HG03520 (cell line): ENCODE results near the gene TMEM39A.

Experiments used
- ATAC-seq: cut with Tn5 transposase; IDR thresholded peaks from one replicate; pipeline ENCODE4 v1.9.1; 2021; ENCODE audit warnings: mild to moderate bottlenecking, moderate library complexity; ENCODE audit not compliant: unreplicated experiment

The TMEM39A gene

DNA sequence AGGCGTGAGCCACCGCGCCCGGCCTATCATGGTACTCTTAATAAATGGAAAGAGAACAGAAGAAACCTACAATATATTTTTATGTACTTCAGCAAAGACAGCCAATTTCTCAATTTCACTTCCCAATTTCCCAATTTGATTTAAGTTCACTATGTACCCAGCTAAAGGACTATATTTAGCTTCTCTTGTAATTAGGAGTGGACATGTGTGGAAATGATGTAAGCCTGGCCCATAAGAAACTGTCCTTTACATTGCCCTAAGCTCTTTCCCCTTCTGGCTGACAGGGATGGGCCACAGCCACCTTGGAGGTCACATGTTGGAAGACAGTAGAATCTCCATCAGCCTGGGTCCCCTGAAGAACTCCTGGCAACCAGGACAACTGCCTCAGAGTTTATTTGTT lies 6.2 kb downstream of the TMEM39A start:
- ATAC-seq, result no peak

GRCh38 chr3:119456469-119456868 lies 6.9 kb downstream of the TMEM39A start:
- ATAC-seq, result no peak

DNA sequence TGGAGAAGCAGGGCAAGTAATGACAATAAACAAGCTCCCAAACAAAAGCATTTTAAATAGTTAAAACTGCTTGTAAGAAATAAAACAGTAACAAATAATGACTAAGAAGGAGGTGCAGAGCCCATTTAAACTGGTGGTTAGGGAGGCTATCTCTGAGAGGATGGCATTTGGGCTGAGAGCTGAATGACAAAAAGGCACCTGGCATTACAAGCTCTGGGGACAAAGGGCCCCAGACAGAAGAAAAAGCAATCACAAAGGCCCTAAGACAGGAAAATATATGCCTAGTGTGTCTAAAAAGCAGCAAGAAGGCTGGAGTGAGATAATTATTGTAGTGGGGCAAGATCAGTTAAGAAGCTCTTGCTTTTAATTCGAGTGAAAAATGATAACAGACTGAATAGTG lies 9.6 kb downstream of the TMEM39A start:
- no peak for ATAC-seq

GRCh38 chr3:119444590-119444989 lies 18.8 kb downstream of the TMEM39A start:
- no peak for ATAC-seq

DNA sequence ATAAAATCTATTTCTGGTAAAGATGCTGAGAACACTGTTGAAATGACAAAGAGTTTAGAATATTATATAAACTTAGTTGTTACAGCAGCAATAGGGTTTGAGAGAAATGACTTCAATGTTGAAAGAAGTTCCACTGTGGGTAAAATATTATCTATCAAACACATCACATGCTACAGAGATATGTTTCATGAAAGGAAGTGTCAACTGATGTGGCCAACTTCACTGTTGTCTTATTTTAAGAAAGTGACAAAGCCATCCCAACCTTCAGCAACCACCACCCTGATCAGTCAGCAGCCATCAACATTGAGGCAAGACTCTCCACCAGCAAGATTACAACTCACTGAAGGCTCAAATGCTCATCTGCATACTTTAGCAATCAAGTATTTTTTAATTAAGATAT lies 20.2 kb downstream of the TMEM39A start:
- ATAC-seq, result no peak

GRCh38 chr3:119437691-119438258 lies 25.6 kb downstream of the TMEM39A start:
- no peak for ATAC-seq

DNA sequence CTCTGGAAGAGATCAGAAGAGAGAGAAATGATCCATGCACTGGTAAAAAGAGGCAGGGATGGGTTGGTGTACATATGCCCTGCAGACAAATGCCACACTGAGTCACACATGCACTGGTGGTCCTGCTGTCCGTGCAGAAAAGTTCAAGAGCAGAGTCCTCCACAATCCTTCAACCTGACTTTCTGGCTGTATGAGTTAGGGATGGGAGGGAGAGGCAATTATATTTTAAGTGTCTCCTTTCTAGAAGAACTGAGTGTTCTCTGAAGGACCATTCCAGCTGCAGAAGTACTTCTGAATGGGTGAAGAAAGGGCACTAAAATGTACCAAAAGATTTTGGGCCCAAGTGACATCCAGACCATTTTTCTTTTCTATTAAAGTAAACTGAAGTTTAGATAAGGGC lies 26.4 kb downstream of the TMEM39A start:
- ATAC-seq, result no peak

DNA sequence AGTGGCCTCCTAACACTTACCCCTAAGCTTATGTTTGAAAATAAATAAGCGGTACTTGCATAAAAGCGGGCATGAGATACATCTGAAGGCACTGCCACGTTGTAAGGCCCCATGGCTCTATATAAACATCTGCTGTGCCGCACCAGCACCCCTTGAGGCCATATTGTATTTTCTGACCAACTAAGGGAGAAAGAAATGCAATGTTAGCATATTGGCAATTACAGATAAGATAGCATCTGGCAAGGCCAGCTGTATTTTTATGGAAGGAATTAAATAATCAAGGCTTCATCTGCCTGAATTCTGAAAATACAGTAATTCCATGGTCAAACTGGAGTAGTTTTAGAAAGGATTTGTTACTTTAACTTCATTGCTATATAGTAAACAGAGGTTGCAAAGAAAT lies 28.7 kb downstream of the TMEM39A start:
- ATAC-seq, result no peak

GRCh38 chr3:119433613-119434325 lies 29.6 kb downstream of the TMEM39A start:
- no peak for ATAC-seq

DNA sequence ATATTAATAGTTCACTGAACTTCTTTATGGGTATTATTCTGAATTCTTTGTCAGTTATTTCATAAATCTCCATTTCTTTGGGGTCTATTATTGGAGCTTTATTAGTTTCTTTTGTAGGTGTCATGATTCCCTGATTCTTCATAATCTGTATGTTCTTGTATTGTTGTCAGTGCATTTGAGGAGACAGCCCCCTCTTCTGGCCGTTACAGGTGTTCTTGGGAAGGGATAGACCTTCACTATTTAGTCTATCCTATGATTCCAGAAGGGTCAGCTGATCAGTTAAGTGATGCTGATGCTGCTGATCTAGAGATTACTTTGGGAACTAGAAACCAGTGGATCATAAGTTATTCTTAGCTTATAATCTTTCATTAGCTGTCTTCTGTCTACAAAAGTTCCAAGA lies 34.9 kb downstream of the TMEM39A start:
- no peak for ATAC-seq

- no peak for ATAC-seq
Observed at GRCh38 chr3:119427669-119428068, 35.7 kb downstream of the TMEM39A start.

DNA sequence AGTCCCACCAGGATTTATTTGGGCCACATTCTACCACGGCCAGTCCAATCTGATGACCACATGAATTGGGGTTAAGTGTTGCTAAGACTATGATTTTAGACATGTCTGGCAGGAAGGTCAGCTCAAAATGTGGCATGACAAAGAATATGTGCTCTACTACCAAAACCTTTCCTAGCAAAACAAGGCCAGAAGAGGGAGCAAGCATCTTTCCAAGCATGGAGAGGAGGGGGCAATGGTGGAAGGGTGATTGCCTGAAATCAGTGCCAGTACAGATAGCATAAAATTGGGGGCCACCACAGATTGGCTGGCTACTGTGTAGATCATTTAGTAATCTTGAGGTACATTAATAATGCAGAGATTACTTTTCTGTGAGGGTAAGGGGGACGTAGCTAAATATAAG lies 43.2 kb downstream of the TMEM39A start:
- ATAC-seq, result no peak

- no peak for ATAC-seq
Observed at GRCh38 chr3:119418641-119419040, 44.8 kb downstream of the TMEM39A start.

GRCh38 chr3:119417771-119418512 lies 45.5 kb downstream of the TMEM39A start:
- no peak for ATAC-seq

GRCh38 chr3:119416873-119417272 lies 46.5 kb downstream of the TMEM39A start:
- no peak for ATAC-seq

DNA sequence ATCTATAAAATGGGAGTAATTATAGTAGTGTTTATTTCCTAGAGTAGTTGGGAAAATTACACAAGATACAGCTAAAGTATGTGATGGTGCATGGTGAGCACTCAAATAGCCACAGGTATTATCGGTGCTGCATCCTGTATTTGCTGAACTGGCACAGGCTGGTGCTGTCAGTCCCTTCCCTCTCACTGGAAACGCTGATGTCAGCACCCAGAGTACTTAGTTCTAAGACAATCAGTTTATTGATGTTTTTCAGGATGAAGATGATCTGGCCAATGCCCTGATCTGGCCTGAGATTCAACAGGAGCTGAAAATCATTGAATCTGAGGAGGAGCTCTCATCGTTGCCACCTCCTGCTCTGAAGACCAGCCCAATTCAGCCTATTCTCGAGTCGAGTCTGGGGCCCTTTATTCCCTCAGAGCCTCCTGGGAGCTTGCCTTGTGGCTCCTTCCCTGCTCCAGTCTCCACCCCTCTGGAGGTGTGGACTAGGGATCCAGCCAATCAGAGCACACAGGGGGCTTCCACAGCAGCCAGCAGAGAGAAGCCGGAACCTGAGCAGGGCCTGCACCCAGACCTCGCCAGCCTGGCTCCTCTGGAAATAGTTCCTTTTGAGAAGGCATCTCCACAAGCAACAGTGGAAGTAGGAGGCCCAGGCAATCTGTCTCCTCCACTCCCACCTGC lies 49.7 kb downstream of the TMEM39A start:
- no peak for ATAC-seq

DNA sequence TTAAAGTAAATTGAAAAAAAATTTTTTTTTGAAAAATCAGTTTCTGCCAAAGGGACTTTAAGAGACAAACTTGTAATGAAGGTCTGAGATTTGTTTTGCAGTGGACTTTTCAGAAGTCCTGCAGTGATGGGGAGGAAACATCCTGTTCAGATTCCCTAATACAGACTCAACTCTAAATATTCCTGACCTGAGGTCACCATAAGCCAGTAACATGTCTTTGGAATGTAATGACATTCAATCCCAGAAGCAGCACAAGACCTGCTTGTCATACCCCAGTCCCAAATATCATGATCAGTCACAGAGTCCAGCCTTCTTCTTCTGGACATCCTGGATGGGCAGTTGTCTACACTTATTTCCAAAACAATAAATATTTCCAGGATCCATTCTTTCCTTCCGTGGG lies 53.6 kb downstream of the TMEM39A start:
- ATAC-seq, result no peak

- ATAC-seq, result no peak
Observed at GRCh38 chr3:119408243-119408950, 55.0 kb downstream of the TMEM39A start.

GRCh38 chr3:119405315-119405714 lies 58.1 kb downstream of the TMEM39A start:
- ATAC-seq, result no peak

GRCh38 chr3:119403201-119403600 lies 60.2 kb downstream of the TMEM39A start:
- no peak for ATAC-seq

GRCh38 chr3:119402791-119403190 lies 60.6 kb downstream of the TMEM39A start:
- no peak for ATAC-seq
